Lower leg skin (tissue), 3 donors: Measurements from ENCODE around the gene CX3CR1.

ENCODE experiments used
- POLR2A ChIP-seq, 2 donors: fragments of 450-650 bp; IDR thresholded peaks; one replicate each; pipeline ENCODE4 v1.6.1; 2016 to 2017; ENCODE audit warnings: antibody characterized with exemption in 2 of 2, mild to moderate bottlenecking in 1 of 2, moderate library complexity in 1 of 2
- TF ChIP-seq, protein P1 (sequence below), 3 donors: fragments of 450-650 bp; IDR thresholded peaks; one replicate each; pipeline ENCODE4 v1.5.1; 2016; ENCODE audit warnings: antibody characterized with exemption in 3 of 3, mild to moderate bottlenecking in 3 of 3, moderate library complexity in 2 of 3

DNA sequence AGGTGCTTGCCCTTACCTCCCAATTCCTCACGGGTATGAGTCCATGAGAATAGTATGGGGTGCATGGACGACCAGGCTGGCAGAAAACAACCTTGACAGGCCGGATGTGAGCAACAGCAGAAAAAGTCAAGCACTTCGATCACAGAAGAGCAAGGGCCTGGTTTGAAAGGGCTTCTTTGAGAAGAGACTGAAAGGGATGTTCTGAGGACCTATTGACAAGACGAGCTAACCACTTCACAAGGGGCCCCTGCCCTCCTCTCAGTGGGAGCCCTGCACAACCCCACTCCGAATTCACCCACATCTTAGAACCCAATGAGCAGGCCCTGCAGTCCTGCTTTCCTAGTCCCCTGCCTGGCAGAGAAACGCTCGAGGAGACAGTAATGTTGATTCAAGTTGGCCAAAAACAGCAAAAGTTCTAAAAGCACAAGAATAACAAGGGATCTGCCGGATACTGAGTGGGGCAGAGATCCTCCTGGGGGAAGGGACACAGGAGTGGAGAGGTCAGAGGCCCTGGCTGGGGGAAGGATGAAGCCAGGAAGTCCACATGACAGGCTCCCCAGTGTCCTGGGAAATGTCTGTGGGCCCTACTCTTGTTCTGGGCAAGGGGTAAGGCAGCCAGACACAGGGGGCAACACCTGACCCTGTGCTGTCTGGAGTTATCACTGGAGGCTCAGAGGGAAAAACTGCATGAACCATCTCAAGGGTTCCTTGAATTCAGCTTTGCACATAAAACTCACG is 14.8 kb upstream of the CX3CR1 start:
- TF ChIP-seq POLR2A (IDR thresholded peaks at IDR 0.05), result no peak
- TF ChIP-seq, protein P1, sequence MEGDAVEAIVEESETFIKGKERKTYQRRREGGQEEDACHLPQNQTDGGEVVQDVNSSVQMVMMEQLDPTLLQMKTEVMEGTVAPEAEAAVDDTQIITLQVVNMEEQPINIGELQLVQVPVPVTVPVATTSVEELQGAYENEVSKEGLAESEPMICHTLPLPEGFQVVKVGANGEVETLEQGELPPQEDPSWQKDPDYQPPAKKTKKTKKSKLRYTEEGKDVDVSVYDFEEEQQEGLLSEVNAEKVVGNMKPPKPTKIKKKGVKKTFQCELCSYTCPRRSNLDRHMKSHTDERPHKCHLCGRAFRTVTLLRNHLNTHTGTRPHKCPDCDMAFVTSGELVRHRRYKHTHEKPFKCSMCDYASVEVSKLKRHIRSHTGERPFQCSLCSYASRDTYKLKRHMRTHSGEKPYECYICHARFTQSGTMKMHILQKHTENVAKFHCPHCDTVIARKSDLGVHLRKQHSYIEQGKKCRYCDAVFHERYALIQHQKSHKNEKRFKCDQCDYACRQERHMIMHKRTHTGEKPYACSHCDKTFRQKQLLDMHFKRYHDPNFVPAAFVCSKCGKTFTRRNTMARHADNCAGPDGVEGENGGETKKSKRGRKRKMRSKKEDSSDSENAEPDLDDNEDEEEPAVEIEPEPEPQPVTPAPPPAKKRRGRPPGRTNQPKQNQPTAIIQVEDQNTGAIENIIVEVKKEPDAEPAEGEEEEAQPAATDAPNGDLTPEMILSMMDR (IDR thresholded peaks at IDR 0.05), result no peak
